A549 (cell line): ENCODE measurements around the gene TLCD3A. TPM values are rescaled to one million over a fixed set of nuclear protein-coding genes. Genes with fewer than 3 reads are reported as not detected.
A peak's percentile ranks its signal among the peaks of the same experiment; 100 is the strongest.

Source experiments
- ATAC-seq, 2 experiments: fragments of 200-7000 bp in 1 of 2; fragments of >200 bp in 1 of 2; cut with Nextera tagmentation in 1 of 2; cut with Tn5 transposase in 1 of 2; 3 replicates each; pipeline versions ENCODE4 v1.8.0 to v1.9.1; 2018 to 2020; ENCODE audit warnings: mild to moderate bottlenecking in 1 of 2, moderate library complexity in 1 of 2
- CTCF ChIA-PET: fragments of 300-600 bp; sonication (Branson Sonifier 250); formaldehyde crosslinking; extraction: SDS; loops from one replicate; lab custom pipeline; 2021; ENCODE audit warnings: antibody characterized with exemption, inconsistent platforms; lab: Yijun Ruan, JAX
- POLR2A ChIA-PET: fragments of 350-600 bp; formaldehyde crosslinking; extraction: SDS; loops from one replicate; lab custom pipeline; 2021; ENCODE audit warnings: antibody characterized with exemption, inconsistent platforms; lab: Yijun Ruan, JAX
- DNase-seq, 2 experiments: peaks; one replicate each; pipeline versions ENCODE4 v3.0.0 to v3.0.0-alpha.2; 2011 to 2016; ENCODE audit warnings: low read depth in 1 of 2, low spot score in 1 of 2
- FAIRE-seq: peaks from 2 replicates; lab custom pipeline; 2011; peaks lifted over from hg19 to GRCh38; lab: Jason Lieb, UNC
- H3K27ac ChIP-seq, 2 experiments: fragments of >200 bp; sonication (Bioruptor Twin); formaldehyde crosslinking; 3 replicates each; pipeline ENCODE4 v1.5.1; 2016 to 2017
- H3K4me1 ChIP-seq: fragments of >200 bp; sonication (Bioruptor Twin); formaldehyde crosslinking; 3 replicates; pipeline ENCODE4 v1.6.1; 2016
- H3K4me2 ChIP-seq: fragments of >200 bp; sonication (Bioruptor Twin); formaldehyde crosslinking; 3 replicates; pipeline ENCODE4 v1.6.1; 2016
- H3K4me3 ChIP-seq: fragments of >200 bp; sonication (Bioruptor Twin); formaldehyde crosslinking; 3 replicates; pipeline ENCODE4 v1.5.1; 2016
- H3K9me3 ChIP-seq: fragments of >200 bp; sonication (Bioruptor Twin); formaldehyde crosslinking; 3 replicates; pipeline ENCODE4 v1.6.1; 2016
- ATOH8 ChIP-seq: fragments of 250-450 bp; sonication (Bioruptor Pico); IDR thresholded peaks from 2 replicates; pipeline ENCODE4 v1.5.0; 2020; ENCODE audit warnings: low read depth, mild to moderate bottlenecking, moderate library complexity
- CBX2 ChIP-seq: fragments of 200-600 bp; sonication (generic); IDR thresholded peaks from 2 replicates; pipeline ENCODE4 v1.6.1; 2016; ENCODE audit warnings: low read depth, mild to moderate bottlenecking, borderline replicate concordance
- CBX8 ChIP-seq: fragments of 200-600 bp; sonication (generic); IDR thresholded peaks from 2 replicates; pipeline ENCODE4 v1.6.1; 2016
- CEBPB ChIP-seq, 2 experiments: fragments of >200 bp in 1 of 2; sonication (Bioruptor Twin) in 1 of 2; formaldehyde crosslinking in 1 of 2; IDR thresholded peaks; 2 replicates each; pipeline ENCODE4 v1.6.1; 2012 to 2016
- CHD2 ChIP-seq: fragments of 150-350 bp; IDR thresholded peaks from 2 replicates; pipeline ENCODE4 v1.6.1; 2014; ENCODE audit warnings: low read length; ENCODE audit not compliant: partially characterized antibody
- EHF ChIP-seq: fragments of 250-450 bp; sonication (Bioruptor Pico); IDR thresholded peaks from 2 replicates; pipeline ENCODE4 v1.5.0; 2020; ENCODE audit warnings: mild to moderate bottlenecking
- EHMT2 ChIP-seq: fragments of 200-600 bp; sonication (generic); IDR thresholded peaks from 2 replicates; pipeline ENCODE4 v1.6.1; 2016; ENCODE audit warnings: antibody characterized with exemption, low read depth, mild to moderate bottlenecking, moderate library complexity
- ELK1 ChIP-seq: fragments of 150-350 bp; IDR thresholded peaks from 2 replicates; pipeline ENCODE4 v1.6.1; 2014; ENCODE audit warnings: low read depth, mild to moderate bottlenecking, low read length
- ESRRA ChIP-seq: fragments of 150-350 bp; IDR thresholded peaks from 2 replicates; pipeline ENCODE4 v1.6.1; 2014; ENCODE audit warnings: mild to moderate bottlenecking, low read length, borderline replicate concordance
- FOSL2 ChIP-seq, 2 experiments: fragments of 450-650 bp in 1 of 2; fragments of >200 bp in 1 of 2; sonication (Bioruptor Twin) in 1 of 2; formaldehyde crosslinking; IDR thresholded peaks; 2 replicates each; pipeline versions ENCODE4 v1.5.0 to v1.6.1; 2016 to 2020; ENCODE audit warnings: mild to moderate bottlenecking in 1 of 2, moderate library complexity in 1 of 2
- GATA3 ChIP-seq: IDR thresholded peaks from 2 replicates; pipeline ENCODE4 v1.6.1; 2012; ENCODE audit warnings: borderline replicate concordance
- HDAC2 ChIP-seq: fragments of 200-600 bp; sonication (generic); IDR thresholded peaks from 2 replicates; pipeline ENCODE4 v1.6.1; 2016
- HOXA7 ChIP-seq: fragments of 250-450 bp; sonication (Bioruptor Pico); IDR thresholded peaks from 2 replicates; pipeline ENCODE4 v1.5.0; 2020; ENCODE audit warnings: mild to moderate bottlenecking, moderate library complexity
- JUNB ChIP-seq: fragments of >200 bp; sonication (Bioruptor Twin); formaldehyde crosslinking; IDR thresholded peaks from 2 replicates; pipeline ENCODE4 v1.6.1; 2016
- MAX ChIP-seq: IDR thresholded peaks from 2 replicates; pipeline ENCODE4 v1.6.1; 2012
- PBX3 ChIP-seq: IDR thresholded peaks from 2 replicates; pipeline ENCODE4 v1.6.1; 2012
- PHF8 ChIP-seq: fragments of 200-600 bp; sonication (generic); IDR thresholded peaks from 2 replicates; pipeline ENCODE4 v1.6.1; 2016; ENCODE audit warnings: low read depth, mild to moderate bottlenecking, antibody characterized with exemption, moderate library complexity, borderline replicate concordance
- POLR2A ChIP-seq: IDR thresholded peaks from 2 replicates; pipeline ENCODE4 v1.6.1; 2012; ENCODE audit warnings: mild to moderate bottlenecking, low read length
- POLR2AphosphoS2 ChIP-seq: conservative IDR thresholded peaks from 2 replicates; pipeline ENCODE4 v1.6.1; 2012; ENCODE audit warnings: low read length, improper control_type of control experiment, inconsistent platforms
- RAD21 ChIP-seq, 2 experiments: fragments of >200 bp in 1 of 2; sonication (Bioruptor Twin) in 1 of 2; formaldehyde crosslinking in 1 of 2; IDR thresholded peaks in 1 of 2; conservative IDR thresholded peaks in 1 of 2; 2 replicates in 1 of 2; 3 replicates in 1 of 2; pipeline ENCODE4 v1.6.1; 2012 to 2018; ENCODE audit warnings: inconsistent platforms in 1 of 2
- RARB ChIP-seq: fragments of 250-450 bp; sonication (Bioruptor Pico); IDR thresholded peaks from 2 replicates; pipeline ENCODE4 v1.8.0; 2021; ENCODE audit warnings: mild to moderate bottlenecking, moderate library complexity
- RCOR1 ChIP-seq: fragments of 150-350 bp; IDR thresholded peaks from 2 replicates; pipeline ENCODE4 v1.6.1; 2014; ENCODE audit warnings: antibody characterized with exemption, low read length, low read depth
- RFX5 ChIP-seq: fragments of 450-650 bp; IDR thresholded peaks from 2 replicates; pipeline ENCODE4 v1.7.1; 2014; ENCODE audit warnings: antibody characterized with exemption, mild to moderate bottlenecking, moderate library complexity
- RNF2 ChIP-seq: fragments of 200-600 bp; sonication (generic); IDR thresholded peaks from 2 replicates; pipeline ENCODE4 v1.6.1; 2016; ENCODE audit warnings: low read depth, mild to moderate bottlenecking, antibody characterized with exemption, moderate library complexity, borderline replicate concordance
- SMC3 ChIP-seq: fragments of >200 bp; sonication (Bioruptor Twin); formaldehyde crosslinking; IDR thresholded peaks from 3 replicates; pipeline ENCODE4 v1.6.1; 2018; ENCODE audit warnings: inconsistent platforms
- SREBF2 ChIP-seq: fragments of 450-650 bp; IDR thresholded peaks from 2 replicates; pipeline ENCODE4 v1.6.1; 2014; ENCODE audit warnings: mild to moderate bottlenecking, moderate library complexity
- TP53 ChIP-seq: fragments of 250-450 bp; sonication (Bioruptor Pico); IDR thresholded peaks from 2 replicates; pipeline ENCODE4 v1.5.0; 2021; ENCODE audit warnings: mild to moderate bottlenecking, moderate library complexity
- ZC3H11A ChIP-seq: fragments of 450-650 bp; IDR thresholded peaks from 2 replicates; pipeline ENCODE4 v1.6.1; 2014; ENCODE audit warnings: antibody characterized with exemption, mild to moderate bottlenecking
- ZFP36 ChIP-seq: fragments of 450-650 bp; IDR thresholded peaks from 2 replicates; pipeline ENCODE4 v1.6.1; 2014; ENCODE audit warnings: borderline replicate concordance; ENCODE audit not compliant: partially characterized antibody
- ZNF302 ChIP-seq: fragments of 250-450 bp; sonication (Bioruptor Pico); IDR thresholded peaks from 2 replicates; pipeline ENCODE4 v1.9.0; 2021; ENCODE audit warnings: inconsistent platforms, mild to moderate bottlenecking, moderate library complexity
- ZSCAN20 ChIP-seq: fragments of 250-450 bp; sonication (Bioruptor Pico); IDR thresholded peaks from 2 replicates; pipeline ENCODE4 v1.8.0; 2022; ENCODE audit warnings: mild to moderate bottlenecking, moderate library complexity
- WGBS: methylation state at CpG from one replicate; pipeline ENCODE4 v1.1.6; 2017; ENCODE audit errors: missing lambda C conversion rate; 5-methylcytosine and 5-hydroxymethylcytosine counted together
- polyA plus RNA-seq, 4 experiments: library from polyadenylated mRNA; depleted of rRNA in 3 of 4; stranded (reverse); fragments of >200 nt; fragmentation: RNase III in 1 of 4; extraction: RNeasy Plus Mini Kit Qiagen cat#74134 plus additional on column Dnase treatment in 1 of 4; gene quantifications; 2 replicates in 3 of 4; 3 replicates in 1 of 4; pipeline ENCODE4 v1.2.3, GENCODE V29; 2011 to 2017

The TLCD3A gene
- polyA plus RNA-seq, 2 of the 4 experiments (the other 2 are of a cell fraction): 29.5 to 31.5 TPM

GRCh38 chr17:692116-692515 lies 40.3 kb upstream of the TLCD3A start:
- ChIA-PET CTCF (interaction anchor here (0.7 to 19.5 kb wide), 12 partner anchors 9 to 504 kb away, joined by 3 to 410 read pairs (median 4); a partner anchor contains a TSS), POLR2A (no interaction called here)
- ATAC-seq: peak in 1 of 2 experiments; percentile 6; a peak in 1 of 6 replicates
- H3K4me1 ChIP-seq: peaks cover 55% of the 10 kb centered on the region
- TF ChIP-seq GATA3 (peak; percentile 73; the same call in 1 of the 2 replicates), HDAC2 (no peak), FOSL2 (IDR thresholded peaks at IDR 0.05) (0 out of 2 replicates have a peak, but pooled peaks have one; percentile 12), FOSL2 (CRISPR knock-in tag; IDR thresholded peaks at IDR 0.05) (peak; percentile 23; the same call in 1 of the 2 replicates), RARB (CRISPR knock-in tag) (no peak), CBX8 (no peak), SMC3 (0 out of 3 replicates have a peak, but pooled peaks have one; percentile 5), CHD2 (no peak), CEBPB (IDR thresholded peaks at IDR 0.05) (no peak), EHMT2 (no peak), ATOH8 (CRISPR knock-in tag) (no peak), MAX (no peak), JUNB (no peak; the same call in 1 of the 2 replicates), RFX5 (no peak)
- peak in 1 of 2 experiments; percentile 47 for DNase-seq
- WGBS: 36% methylated on average over 10 of the region's 10 CpGs
- no peak overlapping the region for H3K4me3 ChIP-seq
- peak; percentile 56 for FAIRE-seq
- peak overlapping the region; percentile 46 for H3K4me2 ChIP-seq
- H3K27ac ChIP-seq: peak overlapping the region; percentile 80 to 91
- H3K9me3 ChIP-seq: no peaks in the 10 kb centered on the region

GRCh38 chr17:693791-694638 lies 38.4 kb upstream of the TLCD3A start:
- WGBS: 11% methylated on average over 14 of the region's 14 CpGs
- POLR2A ChIA-PET: no interaction called here
- DNase-seq (peak; percentile 83 to 89), FAIRE-seq (peak; percentile 98), ATAC-seq (peak; percentile 90 to 93)
- no peaks in the 10 kb centered on the region for H3K9me3 ChIP-seq
- H3K4me2 ChIP-seq: peak overlapping the region; percentile 68
- H3K4me1 ChIP-seq: peaks cover 55% of the 10 kb centered on the region
- H3K4me3 ChIP-seq: peak overlapping the region; percentile 1; the same call in 1 of the 3 replicates
- CTCF ChIA-PET: interaction anchor here (0.8 to 19.5 kb wide), 5 partner anchors 9 to 303 kb away, joined by 3 to 410 read pairs (median 3); partner anchors contain the start of gene TIMM22
- H3K27ac ChIP-seq: peak overlapping the region; percentile 80 to 91
- TF ChIP-seq RAD21 (conservative IDR thresholded peaks at IDR 0.05 in 1 of 2, IDR thresholded peaks at IDR 0.05 in 1 of 2) (peak; percentile 7 to 31; a peak in 2 of 5 replicates), FOSL2 (IDR thresholded peaks at IDR 0.05) (peak; percentile 94), FOSL2 (CRISPR knock-in tag; IDR thresholded peaks at IDR 0.05) (peak; percentile 98), ESRRA (no peak), CHD2 (no peak), ZSCAN20 (CRISPR knock-in tag) (no peak), RCOR1 (no peak), ZNF302 (CRISPR knock-in tag) (no peak), HOXA7 (CRISPR knock-in tag) (no peak), SREBF2 (no peak), RNF2 (no peak), RFX5 (no peak), EHMT2 (no peak), PHF8 (no peak), TP53 (CRISPR knock-in tag) (no peak), ZC3H11A (no peak), EHF (CRISPR knock-in tag) (no peak), CBX2 (no peak), HDAC2 (no peak), POLR2AphosphoS2 (no peak), ZFP36 (no peak), PBX3 (peak; percentile 51; the same call in 1 of the 2 replicates), JUNB (peak; percentile 92), ELK1 (no peak), POLR2A (no peak)
